Measurements from ENCODE around the gene ANLN. TPM values are rescaled to one million over a fixed set of nuclear protein-coding genes. Genes with fewer than 3 reads are reported as not detected.

ANLN gene
- polyA plus RNA-seq, 1 donor from 2014 or later, result 5.8 TPM

DNA sequence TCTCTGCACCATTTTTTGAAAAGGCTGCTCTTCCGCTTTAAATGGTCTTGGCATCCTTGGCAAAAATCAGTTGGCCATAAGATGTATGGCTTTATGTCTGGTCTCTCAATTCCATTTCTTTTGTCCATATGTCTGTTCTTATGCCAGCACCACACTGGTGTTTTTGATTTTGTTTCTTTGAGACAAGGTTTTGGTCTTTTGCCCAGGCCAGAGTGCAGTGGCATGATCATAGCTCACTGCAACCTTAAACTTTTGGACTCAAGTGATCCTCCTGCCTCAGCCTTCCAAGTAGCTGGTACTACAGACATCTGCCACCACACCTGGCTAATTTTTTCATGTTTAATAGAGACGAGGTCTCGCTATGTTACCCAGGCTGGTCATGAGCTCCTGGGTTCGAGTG is 48.5 kb downstream of the ANLN start:
- H2AFZ ChIP-seq (ENCODE audit: low read depth, low read length), result no peak overlapping the region
- H3K9me2 ChIP-seq (ENCODE audit: insufficient read depth, low read length), result no peaks in the 10 kb centered on the region
- H3K4me3 ChIP-seq (ENCODE audit: low read length), result no peak overlapping the region
- H3K36me3 ChIP-seq (ENCODE audit: insufficient read depth, low read length), result no peaks in the 10 kb centered on the region
- no peak overlapping the region for H3K4me2 ChIP-seq (ENCODE audit: low read length)
- no peaks in the 10 kb centered on the region for H3F3A ChIP-seq (ENCODE audit: insufficient read depth, low read length, poor library complexity, severe bottlenecking)
- H3K9ac ChIP-seq (ENCODE audit: low read length), result no peak overlapping the region
- H3K27ac ChIP-seq (ENCODE audit: low read length), result no peak overlapping the region
- H4K20me1 ChIP-seq (ENCODE audit: insufficient read depth), result no peaks in the 10 kb centered on the region
- H3K27me3 ChIP-seq (ENCODE audit: insufficient read depth, low read depth, low read length), result no peaks in the 10 kb centered on the region
- no peaks in the 10 kb centered on the region for H3K9me3 ChIP-seq (ENCODE audit: low read length)
- no peaks in the 10 kb centered on the region for H3K79me2 ChIP-seq (replicated peaks; ENCODE audit: insufficient read depth, low read length)
- TF ChIP-seq, protein P1, sequence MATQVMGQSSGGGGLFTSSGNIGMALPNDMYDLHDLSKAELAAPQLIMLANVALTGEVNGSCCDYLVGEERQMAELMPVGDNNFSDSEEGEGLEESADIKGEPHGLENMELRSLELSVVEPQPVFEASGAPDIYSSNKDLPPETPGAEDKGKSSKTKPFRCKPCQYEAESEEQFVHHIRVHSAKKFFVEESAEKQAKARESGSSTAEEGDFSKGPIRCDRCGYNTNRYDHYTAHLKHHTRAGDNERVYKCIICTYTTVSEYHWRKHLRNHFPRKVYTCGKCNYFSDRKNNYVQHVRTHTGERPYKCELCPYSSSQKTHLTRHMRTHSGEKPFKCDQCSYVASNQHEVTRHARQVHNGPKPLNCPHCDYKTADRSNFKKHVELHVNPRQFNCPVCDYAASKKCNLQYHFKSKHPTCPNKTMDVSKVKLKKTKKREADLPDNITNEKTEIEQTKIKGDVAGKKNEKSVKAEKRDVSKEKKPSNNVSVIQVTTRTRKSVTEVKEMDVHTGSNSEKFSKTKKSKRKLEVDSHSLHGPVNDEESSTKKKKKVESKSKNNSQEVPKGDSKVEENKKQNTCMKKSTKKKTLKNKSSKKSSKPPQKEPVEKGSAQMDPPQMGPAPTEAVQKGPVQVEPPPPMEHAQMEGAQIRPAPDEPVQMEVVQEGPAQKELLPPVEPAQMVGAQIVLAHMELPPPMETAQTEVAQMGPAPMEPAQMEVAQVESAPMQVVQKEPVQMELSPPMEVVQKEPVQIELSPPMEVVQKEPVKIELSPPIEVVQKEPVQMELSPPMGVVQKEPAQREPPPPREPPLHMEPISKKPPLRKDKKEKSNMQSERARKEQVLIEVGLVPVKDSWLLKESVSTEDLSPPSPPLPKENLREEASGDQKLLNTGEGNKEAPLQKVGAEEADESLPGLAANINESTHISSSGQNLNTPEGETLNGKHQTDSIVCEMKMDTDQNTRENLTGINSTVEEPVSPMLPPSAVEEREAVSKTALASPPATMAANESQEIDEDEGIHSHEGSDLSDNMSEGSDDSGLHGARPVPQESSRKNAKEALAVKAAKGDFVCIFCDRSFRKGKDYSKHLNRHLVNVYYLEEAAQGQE (IDR thresholded peaks at IDR 0.05; ENCODE audit: borderline replicate concordance), result no peak
- TF ChIP-seq, protein P2, sequence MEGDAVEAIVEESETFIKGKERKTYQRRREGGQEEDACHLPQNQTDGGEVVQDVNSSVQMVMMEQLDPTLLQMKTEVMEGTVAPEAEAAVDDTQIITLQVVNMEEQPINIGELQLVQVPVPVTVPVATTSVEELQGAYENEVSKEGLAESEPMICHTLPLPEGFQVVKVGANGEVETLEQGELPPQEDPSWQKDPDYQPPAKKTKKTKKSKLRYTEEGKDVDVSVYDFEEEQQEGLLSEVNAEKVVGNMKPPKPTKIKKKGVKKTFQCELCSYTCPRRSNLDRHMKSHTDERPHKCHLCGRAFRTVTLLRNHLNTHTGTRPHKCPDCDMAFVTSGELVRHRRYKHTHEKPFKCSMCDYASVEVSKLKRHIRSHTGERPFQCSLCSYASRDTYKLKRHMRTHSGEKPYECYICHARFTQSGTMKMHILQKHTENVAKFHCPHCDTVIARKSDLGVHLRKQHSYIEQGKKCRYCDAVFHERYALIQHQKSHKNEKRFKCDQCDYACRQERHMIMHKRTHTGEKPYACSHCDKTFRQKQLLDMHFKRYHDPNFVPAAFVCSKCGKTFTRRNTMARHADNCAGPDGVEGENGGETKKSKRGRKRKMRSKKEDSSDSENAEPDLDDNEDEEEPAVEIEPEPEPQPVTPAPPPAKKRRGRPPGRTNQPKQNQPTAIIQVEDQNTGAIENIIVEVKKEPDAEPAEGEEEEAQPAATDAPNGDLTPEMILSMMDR (IDR thresholded peaks at IDR 0.05; ENCODE audit: poor library complexity, severe bottlenecking), result no peak
- TF ChIP-seq EZH2 (IDR thresholded peaks at IDR 0.05; ENCODE audit: borderline replicate concordance, insufficient read depth, low read length, poor library complexity, severe bottlenecking), result no peak
- TF ChIP-seq TAF1 (IDR thresholded peaks at IDR 0.05; ENCODE audit: low read depth), result no peak
- TF ChIP-seq MXI1 (conservative IDR thresholded peaks at IDR 0.05; ENCODE audit: poor library complexity, severe bottlenecking), result no peak
- no peak for TF ChIP-seq SMC3 (conservative IDR thresholded peaks at IDR 0.05; ENCODE audit: poor library complexity)
- no peak for TF ChIP-seq EP300 (conservative IDR thresholded peaks at IDR 0.05; ENCODE audit: poor library complexity, severe bottlenecking)
- TF ChIP-seq POLR2AphosphoS5 (IDR thresholded peaks at IDR 0.05), result no peak
- TF ChIP-seq RAD21 (conservative IDR thresholded peaks at IDR 0.05), result no peak

DNA sequence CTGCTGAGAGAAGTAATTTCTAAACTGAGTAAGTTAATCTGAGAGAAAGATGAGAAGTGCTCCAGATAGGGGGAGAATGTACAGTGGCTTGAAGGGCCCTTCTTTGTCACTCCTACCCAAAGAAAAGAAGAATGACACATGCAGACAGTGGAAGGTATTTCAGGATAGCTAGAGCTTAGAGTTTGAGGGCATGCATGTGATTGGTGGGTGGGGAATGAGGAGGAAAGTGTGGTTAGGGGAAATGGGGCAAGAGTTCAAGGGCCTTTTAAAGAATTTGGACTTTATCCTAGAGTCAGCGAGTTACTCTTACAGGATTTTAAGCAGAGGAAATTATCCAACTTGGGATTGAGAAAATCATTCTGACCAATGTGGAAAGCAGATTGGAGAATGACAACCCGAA is 50.0 kb downstream of the ANLN start:
- Histone ChIP-seq H3F3A (ENCODE audit: insufficient read depth, low read length, poor library complexity, severe bottlenecking) (no peaks in the 10 kb centered on the region), H3K36me3 (ENCODE audit: insufficient read depth, low read length) (no peaks in the 10 kb centered on the region), H3K27me3 (ENCODE audit: insufficient read depth, low read depth, low read length) (no peaks in the 10 kb centered on the region), H2AFZ (ENCODE audit: low read depth, low read length) (no peak overlapping the region), H3K9me2 (ENCODE audit: insufficient read depth, low read length) (no peaks in the 10 kb centered on the region), H3K79me2 (replicated peaks; ENCODE audit: insufficient read depth, low read length) (no peaks in the 10 kb centered on the region), H4K20me1 (ENCODE audit: insufficient read depth) (no peaks in the 10 kb centered on the region), H3K4me3 (ENCODE audit: low read length) (no peak overlapping the region), H3K9me3 (ENCODE audit: low read length) (no peaks in the 10 kb centered on the region), H3K27ac (ENCODE audit: low read length) (no peak overlapping the region), H3K4me2 (ENCODE audit: low read length) (no peak overlapping the region), H3K9ac (ENCODE audit: low read length) (no peak overlapping the region)
- TF ChIP-seq SMC3 (conservative IDR thresholded peaks at IDR 0.05; ENCODE audit: poor library complexity), result no peak
- TF ChIP-seq MXI1 (conservative IDR thresholded peaks at IDR 0.05; ENCODE audit: poor library complexity, severe bottlenecking), result no peak
- TF ChIP-seq POLR2AphosphoS5 (IDR thresholded peaks at IDR 0.05), result no peak
- no peak for TF ChIP-seq EP300 (conservative IDR thresholded peaks at IDR 0.05; ENCODE audit: poor library complexity, severe bottlenecking)
- TF ChIP-seq, protein P2 (IDR thresholded peaks at IDR 0.05; ENCODE audit: poor library complexity, severe bottlenecking), result no peak
- TF ChIP-seq TAF1 (IDR thresholded peaks at IDR 0.05; ENCODE audit: low read depth), result no peak
- no peak for TF ChIP-seq RAD21 (conservative IDR thresholded peaks at IDR 0.05)
- TF ChIP-seq, protein P1 (IDR thresholded peaks at IDR 0.05; ENCODE audit: borderline replicate concordance), result no peak
- no peak for TF ChIP-seq EZH2 (IDR thresholded peaks at IDR 0.05; ENCODE audit: borderline replicate concordance, insufficient read depth, low read length, poor library complexity, severe bottlenecking)

Measured in neural cell (in vitro differentiated cells).